SHP77 treated with DMSO at 0.1 percent for 48 hours (cell line): Measurements from ENCODE around the gene MAPKAP1.
"Not testable (repeated sequence)": the region's sequence is repeated elsewhere in the genome, so short reads cannot be mapped to it uniquely, and the experiment has no call there.

ENCODE experiments used
- DNase-seq: peaks from one replicate; lab custom pipeline; 2025; lab: John Stamatoyannopoulos, UW

Gene MAPKAP1

GRCh38 chr9:125603478-125604021, 103.5 kb downstream of the MAPKAP1 start:
- no peak for DNase-seq

- no peak for DNase-seq
Observed at GRCh38 chr9:125601961-125602360, 105.0 kb downstream of the MAPKAP1 start.

- no peak for DNase-seq
Observed at GRCh38 chr9:125600194-125600593, 106.8 kb downstream of the MAPKAP1 start.

- no peak for DNase-seq
Observed at GRCh38 chr9:125594223-125594610, 112.8 kb downstream of the MAPKAP1 start.

- no peak for DNase-seq
Observed at GRCh38 chr9:125593581-125594222, 113.3 kb downstream of the MAPKAP1 start.

- DNase-seq: no peak
Observed at GRCh38 chr9:125591888-125592287, 115.1 kb downstream of the MAPKAP1 start.

GRCh38 chr9:125591245-125591644, 115.8 kb downstream of the MAPKAP1 start:
- no peak for DNase-seq

GRCh38 chr9:125589287-125589686, 117.7 kb downstream of the MAPKAP1 start:
- DNase-seq: no peak

- no peak for DNase-seq
Observed at GRCh38 chr9:125587819-125588460, 119.1 kb downstream of the MAPKAP1 start.

GRCh38 chr9:125586172-125586511, 120.9 kb downstream of the MAPKAP1 start:
- peak; percentile 40 for DNase-seq

GRCh38 chr9:125585503-125586171, 121.4 kb downstream of the MAPKAP1 start:
- no peak for DNase-seq

- no peak for DNase-seq
Observed at GRCh38 chr9:125580701-125581286, 126.2 kb downstream of the MAPKAP1 start.

- no peak for DNase-seq
Observed at GRCh38 chr9:125579030-125579932, 127.7 kb downstream of the MAPKAP1 start.

GRCh38 chr9:125574126-125574877, 132.7 kb downstream of the MAPKAP1 start:
- no peak for DNase-seq

GRCh38 chr9:125572461-125572860, 134.5 kb downstream of the MAPKAP1 start:
- not testable (repeated sequence) for DNase-seq

GRCh38 chr9:125571824-125572223, 135.2 kb downstream of the MAPKAP1 start:
- not testable (repeated sequence) for DNase-seq

GRCh38 chr9:125570246-125570645, 136.8 kb downstream of the MAPKAP1 start:
- DNase-seq: no peak

GRCh38 chr9:125568621-125569020, 138.4 kb downstream of the MAPKAP1 start:
- no peak for DNase-seq

- DNase-seq: not testable (repeated sequence)
Observed at GRCh38 chr9:125566051-125566450, 141.0 kb downstream of the MAPKAP1 start.

GRCh38 chr9:125565126-125565525, 141.9 kb downstream of the MAPKAP1 start:
- DNase-seq: no peak

GRCh38 chr9:125564631-125565030, 142.4 kb downstream of the MAPKAP1 start:
- DNase-seq: no peak
